Activated T-helper 1 cell treated with Interleukin-2 at 50 U/mL for 16 hours (primary cell): Measurements from ENCODE around the gene GPATCH4.
A peak's percentile ranks its signal among the peaks of the same experiment; 100 is the strongest.
"Not testable (repeated sequence)": the region's sequence is repeated elsewhere in the genome, so short reads cannot be mapped to it uniquely, and the experiment has no call there.

Source experiments
- DNase-seq: peaks from one replicate; pipeline ENCODE4 v3.0.0-alpha.2; 2020; ENCODE audit warnings: low read depth

Gene GPATCH4

DNA sequence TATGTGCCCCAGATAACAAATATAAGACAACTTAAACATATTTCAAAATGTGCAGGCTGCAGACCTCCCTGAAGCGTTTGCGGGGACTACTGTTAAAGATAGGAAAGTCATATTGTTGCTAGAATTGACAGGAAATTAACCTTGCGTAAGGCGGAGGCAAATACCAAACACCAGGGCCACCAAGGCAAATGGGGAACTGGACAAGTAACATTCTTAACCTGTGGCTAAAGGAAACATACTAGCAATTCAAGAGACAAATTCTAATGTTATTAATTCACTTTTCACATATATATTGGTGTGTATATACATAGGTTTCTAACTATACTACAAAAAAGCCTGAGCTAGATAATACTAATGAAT is 24.8 kb upstream of the GPATCH4 start:
- DNase-seq: no peak

DNA sequence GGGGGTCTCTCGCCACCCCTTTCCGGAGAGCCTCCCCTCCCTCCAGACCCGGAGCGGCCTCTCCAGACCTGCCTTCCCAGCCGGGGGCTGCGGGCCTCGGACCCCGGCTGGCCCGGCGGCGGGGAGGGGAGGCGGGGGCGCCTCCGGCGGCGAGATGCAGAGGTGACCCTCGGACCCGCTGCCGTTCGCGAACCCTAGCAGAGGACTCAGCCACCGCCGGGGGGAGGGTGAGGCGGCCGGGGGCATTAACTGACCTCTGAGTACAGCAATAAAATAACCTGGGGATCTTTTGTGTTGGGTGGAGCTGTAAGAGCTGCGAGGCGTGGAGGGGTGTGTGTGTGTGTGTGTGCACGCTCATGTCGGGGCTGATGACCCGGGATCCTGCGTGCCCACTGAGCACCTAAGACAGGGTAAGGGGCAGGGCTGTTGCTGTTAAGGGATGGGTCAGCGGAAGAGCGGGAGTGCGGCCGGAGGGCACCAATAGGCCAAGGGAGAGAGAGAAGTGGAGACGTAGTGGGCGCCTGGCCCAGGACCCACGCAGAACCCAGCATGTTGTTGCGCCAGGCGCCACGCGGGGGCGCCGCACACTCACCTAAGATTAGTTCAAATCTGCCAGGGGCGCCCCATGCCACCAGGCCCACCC is 24.3 kb upstream of the GPATCH4 start:
- DNase-seq: peak; percentile 53

DNA sequence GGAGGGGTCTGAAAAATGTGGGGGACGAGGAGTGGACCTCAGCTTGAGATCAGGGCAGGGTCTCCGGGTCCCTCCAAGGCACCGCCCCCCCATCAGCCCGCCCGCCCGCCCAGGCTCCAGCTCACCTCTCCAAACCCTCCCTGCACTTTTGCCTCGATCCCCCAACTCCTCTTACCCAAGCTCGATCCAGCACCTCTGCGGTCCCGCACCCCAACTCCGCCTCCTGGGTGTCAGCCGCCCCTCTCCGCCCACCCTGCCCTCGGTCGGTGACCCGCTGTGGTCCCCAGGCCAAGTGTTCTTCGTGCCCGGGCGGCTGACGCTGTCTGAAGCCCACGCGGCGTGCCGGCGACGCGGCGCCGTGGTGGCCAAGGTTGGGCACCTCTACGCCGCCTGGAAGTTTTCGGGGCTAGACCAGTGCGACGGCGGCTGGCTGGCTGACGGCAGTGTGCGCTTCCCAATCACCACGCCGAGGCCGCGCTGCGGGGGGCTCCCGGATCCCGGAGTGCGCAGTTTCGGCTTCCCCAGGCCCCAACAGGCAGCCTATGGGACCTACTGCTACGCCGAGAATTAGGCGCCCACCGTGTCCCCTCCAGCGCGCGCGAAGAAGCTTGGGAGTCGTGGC is 23.6 kb upstream of the GPATCH4 start:
- DNase-seq: no peak

DNA sequence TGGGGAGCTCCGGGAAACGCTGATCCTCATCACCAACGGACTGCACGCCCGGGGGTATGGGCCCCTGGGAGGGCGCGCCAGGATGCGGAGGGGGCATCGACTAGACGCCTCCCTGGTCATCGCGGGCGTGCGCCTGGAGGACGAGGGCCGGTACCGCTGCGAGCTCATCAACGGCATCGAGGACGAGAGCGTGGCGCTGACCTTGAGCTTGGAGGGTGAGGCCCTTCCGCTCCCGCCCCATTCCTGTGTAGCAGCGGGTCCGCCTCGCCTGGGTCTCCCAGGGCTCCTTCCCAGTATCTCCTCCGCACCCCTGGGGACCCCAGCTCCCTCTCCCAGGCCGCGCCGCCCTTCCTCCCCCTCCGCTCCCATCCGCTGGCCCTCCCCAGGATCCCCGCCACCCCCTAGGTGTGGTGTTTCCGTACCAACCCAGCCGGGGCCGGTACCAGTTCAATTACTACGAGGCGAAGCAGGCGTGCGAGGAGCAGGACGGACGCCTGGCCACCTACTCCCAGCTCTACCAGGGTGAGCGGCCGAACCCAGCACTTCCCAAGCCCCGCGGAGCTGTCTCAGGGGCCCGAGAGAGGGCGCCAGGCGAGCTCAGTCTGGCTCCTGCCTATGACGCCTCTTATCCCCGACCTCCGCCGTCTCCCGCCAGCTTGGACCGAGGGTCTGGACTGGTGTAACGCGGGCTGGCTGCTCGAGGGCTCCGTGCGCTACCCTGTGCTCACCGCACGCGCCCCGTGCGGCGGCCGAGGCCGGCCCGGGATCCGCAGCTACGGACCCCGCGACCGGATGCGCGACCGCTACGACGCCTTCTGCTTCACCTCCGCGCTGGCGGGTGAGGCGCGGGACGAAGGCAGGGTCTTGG is 22.9 kb upstream of the GPATCH4 start:
- no peak for DNase-seq

DNA sequence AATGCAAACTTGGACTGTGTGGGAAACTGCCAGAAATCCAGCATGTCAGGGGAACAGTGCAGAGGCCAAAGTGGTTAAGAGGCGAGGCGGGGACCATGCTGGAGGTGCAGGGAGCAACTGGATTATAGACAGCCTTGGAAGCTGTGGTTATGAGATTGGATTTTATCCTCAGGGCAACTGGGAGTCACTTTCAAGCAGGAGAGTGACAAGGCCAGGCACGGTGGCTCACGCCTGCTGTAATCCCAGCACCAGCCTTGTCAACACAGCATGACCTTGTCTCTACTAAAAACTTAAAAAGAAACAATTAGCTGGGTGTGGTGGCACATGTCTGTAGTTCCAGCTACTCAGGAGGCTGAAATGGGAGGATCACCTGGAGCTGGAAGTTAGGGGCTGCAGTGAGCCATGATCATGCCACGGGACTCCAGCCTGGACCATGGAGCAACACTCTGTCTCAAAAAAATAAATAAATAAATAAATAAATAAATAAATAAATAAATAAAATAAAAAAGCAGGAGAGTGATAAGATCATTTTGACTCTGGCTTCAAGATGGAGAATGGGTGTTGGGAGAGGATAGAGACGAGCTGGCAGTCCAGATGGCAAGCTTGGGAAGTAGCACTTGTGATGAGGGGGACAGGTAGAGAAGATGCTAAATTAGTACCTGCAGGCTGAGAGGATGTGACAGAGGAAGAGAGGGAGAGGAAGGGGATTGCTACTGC is 21.5 kb upstream of the GPATCH4 start:
- no peak for DNase-seq

DNA sequence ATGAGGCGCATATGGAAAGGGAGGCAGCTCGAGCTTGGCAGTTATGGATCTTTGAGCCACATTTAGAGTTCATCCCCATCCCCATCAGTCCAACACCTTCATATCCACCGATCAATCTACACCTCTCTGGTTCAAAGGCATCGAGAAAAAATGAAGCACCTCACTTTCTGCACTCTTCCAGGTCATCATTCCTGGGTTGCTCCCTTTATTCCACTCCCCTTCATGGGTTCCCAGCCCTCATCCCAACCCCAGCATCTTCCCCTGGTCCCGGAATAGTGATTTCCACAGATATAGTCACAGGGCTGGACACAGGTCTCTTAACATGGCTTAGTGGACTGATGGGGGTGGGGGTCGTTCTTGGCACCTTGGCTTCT is 18.3 kb upstream of the GPATCH4 start:
- no peak for DNase-seq

DNA sequence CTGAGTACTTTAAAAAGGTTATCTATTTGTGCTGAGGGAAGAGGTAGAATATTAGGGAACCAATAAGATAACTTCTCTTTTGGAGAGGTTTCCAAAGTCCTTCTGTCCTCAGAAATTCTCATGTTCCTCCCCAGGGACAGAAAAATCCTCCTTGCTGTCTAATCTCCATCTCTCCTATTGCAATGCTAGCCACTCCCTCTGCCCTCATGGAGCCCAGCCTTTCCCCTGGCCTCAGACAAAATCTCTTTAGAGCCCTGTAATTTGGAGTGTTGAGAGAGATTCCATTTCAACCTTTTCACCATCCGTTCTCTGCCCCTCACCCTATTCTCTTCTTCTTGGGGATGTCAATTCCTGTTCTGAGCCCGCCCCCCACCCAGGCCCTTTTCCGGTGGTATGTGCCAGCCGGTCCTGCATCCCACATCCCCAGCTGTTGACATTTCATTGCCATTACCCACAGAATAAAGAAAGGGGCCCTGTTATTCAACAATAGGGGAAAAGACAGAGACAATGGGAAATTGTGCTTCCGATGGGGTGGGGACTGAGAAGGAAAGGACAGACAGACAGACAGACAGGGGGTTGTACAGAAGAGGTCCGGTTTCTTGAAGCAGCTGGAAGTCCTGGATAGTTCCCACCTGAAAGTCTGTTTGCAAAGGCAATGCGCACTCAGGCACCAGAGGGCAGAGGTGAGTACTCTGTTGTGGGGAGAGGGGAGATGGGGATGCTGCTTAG is 17.7 kb upstream of the GPATCH4 start, which contains the start of gene HAPLN2:
Gene HAPLN2, plus strand, starts transcription at position 563 of the 729 bp plus-strand sequence. CDS start 4,076 bp downstream, outside the sequence.
- no peak for DNase-seq

DNA sequence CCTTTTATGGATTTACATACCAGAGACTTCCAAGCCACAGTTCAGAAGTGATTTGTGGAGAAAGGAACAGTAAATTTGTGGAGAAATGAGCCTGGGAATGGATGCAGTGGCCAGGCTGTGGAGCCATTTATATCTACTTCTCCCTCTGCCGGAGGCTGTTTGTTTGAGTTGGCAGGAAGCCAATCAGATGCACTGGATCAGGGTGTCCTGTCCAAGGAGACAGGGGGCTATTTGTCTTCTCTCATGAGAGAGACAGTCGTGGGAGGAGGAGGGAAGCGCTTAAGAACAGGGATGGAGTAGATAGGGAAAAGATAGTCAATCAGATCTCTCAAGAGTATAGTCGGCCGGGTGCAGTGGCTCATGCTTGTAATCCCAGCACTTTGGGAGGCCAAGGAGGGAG is 15.2 kb upstream of the GPATCH4 start:
- no peak for DNase-seq

DNA sequence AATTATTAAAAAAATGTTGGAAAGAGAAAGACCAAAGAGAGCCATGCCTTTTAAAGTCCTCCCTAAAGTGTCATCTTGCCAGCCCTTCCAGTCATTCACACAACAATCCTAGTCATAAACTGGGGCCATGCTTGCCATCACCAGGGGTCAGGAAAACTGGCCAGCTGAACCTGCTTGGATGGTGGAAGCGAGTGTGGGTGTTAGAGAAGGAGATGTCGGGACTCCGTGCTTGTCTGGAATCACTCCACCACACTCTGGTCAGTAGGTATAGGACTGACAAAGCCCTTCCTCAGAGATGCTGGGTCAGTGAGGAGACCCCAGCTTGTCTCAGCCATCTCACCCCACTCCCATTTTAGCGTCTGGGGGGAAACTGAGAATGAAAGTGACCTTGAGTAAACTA is 14.7 kb upstream of the GPATCH4 start:
- no peak for DNase-seq

DNA sequence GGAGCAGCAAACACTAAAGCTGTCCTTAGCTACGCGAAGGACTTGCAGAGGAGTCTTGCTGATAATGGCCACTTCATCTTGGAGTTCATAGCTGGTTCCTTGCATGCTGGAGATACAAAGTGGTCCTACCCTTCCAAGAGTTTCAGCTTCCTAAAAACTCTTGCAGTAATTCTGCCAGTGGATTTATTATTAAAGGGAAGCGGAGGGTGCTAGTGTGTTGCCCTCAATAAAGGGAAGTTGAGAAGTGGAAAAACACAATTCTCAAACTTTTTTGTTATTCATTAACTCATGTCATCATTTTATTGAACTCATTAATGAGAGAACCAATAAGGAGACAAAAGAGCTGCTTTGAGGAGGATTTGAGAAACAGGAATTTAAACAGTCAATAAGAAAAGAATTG is 11.4 kb upstream of the GPATCH4 start:
- DNase-seq: no peak

DNA sequence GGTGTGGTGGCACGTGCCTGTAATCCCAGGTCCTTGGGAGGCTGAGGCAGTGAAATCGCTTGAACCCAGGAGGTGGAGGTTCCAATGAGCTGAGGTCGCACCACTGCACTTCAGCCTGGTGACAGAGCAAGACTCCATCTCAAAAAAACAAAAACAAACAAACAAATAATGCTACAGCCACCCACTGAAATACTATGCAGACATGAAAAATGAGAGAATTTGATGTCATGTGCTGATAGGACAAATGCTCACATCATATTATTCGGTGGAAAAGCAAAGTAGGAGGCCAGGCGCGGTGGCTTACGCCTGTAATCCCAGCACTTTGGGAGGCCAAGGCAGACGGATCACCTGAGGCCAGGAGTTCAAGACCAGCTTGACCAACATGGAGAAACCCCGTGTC is 8.8 kb upstream of the GPATCH4 start:
- DNase-seq: not testable (repeated sequence)

DNA sequence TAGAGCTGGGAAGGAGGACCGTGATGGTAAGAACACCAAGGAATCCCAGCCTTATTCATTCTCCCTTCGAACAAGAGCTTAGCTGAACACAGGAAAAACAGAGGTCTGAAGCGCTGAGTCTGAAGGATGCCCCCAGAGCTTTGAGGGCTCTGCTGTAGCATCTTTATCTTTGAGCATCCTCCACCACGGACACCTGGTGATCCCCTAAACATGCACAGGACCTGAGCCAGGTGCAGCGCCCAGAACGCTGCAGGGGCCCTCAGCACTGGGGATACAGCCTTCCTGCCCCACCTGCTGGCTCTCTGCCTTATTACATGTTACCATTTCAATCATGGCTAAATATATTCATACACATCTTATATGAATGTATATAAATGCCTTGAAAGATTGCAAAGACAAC is 7.7 kb upstream of the GPATCH4 start:
- peak; percentile 33 for DNase-seq

DNA sequence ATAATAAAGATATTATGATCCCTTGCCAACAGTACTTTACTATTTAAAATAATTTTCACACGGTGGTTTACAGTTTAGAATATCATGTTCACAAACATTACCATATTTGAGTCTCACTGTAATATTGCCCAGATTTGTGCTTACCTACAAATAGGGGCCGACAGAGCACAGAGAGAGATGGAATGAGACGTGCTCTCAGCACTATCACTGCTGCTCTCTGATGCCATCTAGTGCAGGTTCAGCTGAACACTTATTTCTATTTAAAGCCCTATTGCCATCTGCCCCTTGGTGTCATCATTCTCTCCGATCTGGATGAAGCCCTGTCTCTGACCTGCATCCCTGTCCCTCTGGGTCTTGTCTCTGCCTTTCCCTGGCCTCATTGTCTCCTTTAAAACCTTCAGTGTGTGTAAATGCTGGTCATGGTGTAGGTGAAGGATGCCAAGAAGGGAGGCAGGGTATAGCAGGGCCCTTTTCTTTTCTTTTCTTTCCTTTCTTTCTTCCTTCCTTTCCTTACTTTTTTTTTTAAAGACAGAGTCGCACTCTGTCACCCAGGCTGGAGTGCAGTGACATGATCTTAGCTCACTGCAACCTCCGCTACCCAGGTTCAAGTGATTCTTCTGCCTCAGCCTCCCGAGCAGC is 6.9 kb upstream of the GPATCH4 start:
- peak; percentile 36 for DNase-seq

DNA sequence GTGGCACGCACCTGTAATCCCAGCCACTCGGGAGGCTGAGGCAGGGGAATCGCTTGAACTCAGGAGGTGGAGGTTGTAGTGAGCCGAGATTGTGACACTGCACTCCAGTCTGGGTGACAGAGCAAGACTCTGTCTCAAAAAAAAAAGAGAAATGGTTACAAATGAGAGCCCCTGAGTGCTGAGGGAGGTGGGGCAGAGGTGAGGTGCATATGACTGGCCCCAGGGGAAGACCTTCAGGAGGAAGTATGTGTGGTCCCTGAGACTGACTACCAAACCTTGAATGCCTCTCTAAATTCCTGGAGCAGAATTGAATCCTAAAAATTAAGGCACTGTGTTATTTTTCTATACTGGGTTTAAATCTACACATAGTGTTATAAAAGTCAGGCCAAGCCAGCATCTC is 6.1 kb upstream of the GPATCH4 start:
- not testable (repeated sequence) for DNase-seq

DNA sequence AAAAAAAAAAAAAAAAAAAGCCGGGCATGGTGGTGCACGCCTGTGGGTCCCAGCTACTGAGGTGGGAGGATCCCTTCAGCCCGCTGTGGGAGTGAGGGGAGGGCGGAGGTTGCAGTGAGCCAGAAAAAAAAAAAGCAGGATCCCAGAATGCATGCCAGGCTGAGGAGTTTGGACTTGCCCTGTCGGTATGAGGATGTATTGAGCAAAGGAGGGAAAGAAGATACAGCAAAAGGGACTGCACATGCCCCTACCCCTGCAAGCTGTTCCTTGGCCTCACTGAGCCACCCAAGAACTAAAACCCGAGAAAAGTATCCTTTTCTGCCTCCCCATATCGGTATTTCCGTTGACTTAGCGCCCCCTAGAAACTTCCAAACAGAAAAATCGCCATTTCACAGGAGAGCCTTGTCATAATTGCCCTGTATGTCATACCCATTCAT is 1.3 kb upstream of the GPATCH4 start:
- no peak for DNase-seq

DNA sequence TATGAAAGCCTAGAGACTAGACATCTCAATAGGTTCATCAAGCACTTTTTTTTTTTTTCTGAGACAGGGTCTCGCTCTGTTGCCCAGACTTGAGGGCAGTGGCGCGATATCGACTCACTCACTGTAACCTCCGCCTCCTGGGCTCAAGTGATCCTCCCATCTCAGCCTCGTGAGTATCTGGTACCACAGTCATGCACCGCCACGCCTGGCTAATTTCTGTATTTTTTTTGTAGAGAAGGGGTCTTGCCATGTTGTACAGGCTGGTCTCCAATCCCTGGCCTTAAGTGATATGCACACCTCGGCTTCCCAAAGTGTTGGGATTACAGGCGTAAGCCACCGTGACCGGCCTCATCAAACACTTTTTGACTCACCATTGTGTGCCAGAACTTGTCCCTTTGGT is 613 bp upstream of the GPATCH4 start:
- DNase-seq: no peak

DNA sequence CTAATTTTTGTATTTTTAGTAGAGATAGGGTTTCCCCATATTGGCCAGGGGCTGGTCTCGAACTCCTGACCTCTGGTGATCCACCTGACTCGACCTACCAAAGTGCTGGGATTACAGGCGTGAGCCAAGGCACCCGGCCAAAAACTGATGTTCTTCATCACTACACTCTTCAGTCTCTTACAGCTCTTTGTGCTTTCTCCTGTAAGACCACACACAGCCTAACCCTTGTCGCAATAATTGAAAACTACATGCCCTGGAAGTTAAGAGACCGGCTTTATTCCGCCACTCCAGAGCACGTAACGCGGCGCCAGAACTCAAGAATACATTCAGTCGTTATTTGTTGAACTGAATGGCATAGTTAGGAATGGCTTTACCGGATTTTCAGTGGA is 552 bp downstream of the GPATCH4 start:
- DNase-seq: no peak

DNA sequence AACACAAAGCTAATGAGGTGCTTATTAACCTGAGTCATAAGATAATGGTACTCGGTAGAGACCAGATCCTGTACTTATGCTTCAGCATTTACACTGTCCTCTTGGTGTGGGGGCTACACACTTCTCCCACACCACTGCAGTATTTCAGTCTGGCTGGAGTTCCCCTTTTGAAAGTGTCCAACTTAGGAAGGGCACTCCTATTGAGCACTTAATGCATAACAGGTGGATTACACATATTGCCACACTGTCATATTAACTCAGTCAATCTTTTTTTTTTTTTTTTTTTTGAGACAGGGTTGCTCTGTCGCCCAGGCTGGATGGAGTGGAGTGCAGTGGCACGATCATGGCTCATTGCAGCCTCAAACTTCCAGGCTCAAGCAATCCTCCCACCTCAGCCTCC is 1.5 kb downstream of the GPATCH4 start:
- no peak for DNase-seq

DNA sequence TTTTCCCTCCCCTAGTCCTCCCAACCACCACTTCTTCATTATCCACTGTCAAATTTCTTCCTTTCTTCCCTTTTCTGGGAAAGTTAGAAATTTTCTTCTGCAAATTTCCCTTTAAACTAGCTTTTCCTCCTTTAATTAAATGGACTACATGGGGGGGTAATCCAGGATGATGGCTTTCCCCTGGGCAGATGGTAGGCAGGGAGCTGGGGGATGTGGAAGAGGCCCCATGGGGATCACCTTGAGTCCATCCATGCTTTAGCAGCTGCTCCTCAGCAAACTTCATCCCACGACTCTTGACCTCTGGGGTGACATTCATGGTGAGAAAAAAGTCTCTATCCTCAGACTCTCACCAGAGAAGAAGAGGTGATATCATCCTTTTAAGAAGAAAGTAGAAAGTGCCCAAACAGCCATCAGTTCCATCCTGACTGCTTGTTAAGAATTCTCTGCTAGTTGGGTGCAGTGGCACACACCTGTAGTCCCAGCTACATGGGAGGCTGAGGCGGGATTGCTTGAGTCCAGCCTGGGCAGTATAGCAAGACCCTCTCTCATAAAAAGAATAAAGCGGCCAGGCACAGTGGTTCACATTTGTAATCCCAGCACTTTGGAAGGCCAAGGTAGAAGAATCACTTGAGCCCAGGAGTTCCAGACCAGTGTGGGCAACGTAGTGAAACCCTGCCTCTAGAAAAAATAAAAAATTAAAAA is 2.4 kb downstream of the GPATCH4 start:
- no peak for DNase-seq

DNA sequence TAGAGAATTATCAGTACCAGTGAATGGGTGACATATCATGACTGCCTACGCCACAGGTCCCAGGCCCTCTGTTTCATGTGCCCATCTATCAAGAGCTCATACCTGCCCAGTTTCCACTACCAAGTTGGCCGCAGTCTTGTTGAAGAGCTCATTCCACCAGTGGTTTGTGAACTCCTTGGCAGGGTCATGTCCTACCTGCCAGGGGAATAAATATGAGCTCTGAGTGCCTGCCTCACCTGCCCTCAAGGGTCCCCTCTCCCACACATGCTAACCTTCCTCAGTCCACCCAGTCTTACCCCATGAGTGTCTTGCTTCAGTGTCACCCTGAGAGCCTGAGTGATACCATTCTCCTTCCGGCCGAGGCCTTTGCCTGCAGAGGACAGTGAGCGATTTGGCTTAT is 3.2 kb downstream of the GPATCH4 start:
- DNase-seq: no peak

DNA sequence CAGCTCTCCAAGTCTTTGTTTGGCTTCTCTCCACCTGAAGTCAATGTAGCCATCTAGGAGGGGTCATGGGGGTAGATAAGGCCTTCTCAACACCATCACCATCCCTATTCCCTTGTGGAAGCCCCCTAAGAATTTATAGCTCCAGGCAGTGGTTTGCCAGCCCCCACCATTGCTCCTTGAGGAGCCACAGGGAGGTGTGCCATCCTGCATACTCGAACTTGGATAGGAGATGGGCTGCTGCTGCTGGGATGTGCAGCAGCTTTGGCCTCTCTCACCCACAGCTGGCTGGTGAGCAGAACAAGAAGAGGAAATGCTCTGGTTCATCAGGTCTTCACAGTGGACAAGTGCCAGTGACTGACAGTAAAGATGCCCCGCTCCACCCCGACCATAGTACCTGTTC is 4.9 kb downstream of the GPATCH4 start:
- DNase-seq: no peak
